HG02759 (cell line): ENCODE measurements around the gene STOX2.

Experiments used
- ATAC-seq: cut with Tn5 transposase; IDR thresholded peaks from one replicate; pipeline ENCODE4 v1.9.1; 2021; ENCODE audit warnings: mild to moderate bottlenecking, moderate library complexity; ENCODE audit not compliant: unreplicated experiment

The STOX2 gene

DNA sequence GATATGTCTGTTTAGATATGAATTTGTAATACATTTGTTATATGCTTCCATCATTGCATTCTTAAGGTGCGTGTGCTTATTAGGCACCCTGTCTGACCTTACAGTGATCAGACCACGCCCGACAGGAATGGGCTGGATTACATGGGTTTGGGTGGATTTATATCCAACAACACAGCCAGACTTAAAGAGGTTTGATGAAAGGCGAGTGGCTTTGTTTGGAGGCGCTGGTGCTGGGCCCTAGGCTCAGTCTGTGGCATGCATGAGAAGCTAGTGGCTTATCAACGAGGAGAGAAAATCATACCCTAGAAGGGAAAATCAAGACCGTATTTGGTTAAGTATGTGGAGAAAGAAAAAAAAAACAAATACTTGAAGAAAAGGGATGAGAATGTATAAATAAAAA lies 80.7 kb downstream of the STOX2 start:
- no peak for ATAC-seq

DNA sequence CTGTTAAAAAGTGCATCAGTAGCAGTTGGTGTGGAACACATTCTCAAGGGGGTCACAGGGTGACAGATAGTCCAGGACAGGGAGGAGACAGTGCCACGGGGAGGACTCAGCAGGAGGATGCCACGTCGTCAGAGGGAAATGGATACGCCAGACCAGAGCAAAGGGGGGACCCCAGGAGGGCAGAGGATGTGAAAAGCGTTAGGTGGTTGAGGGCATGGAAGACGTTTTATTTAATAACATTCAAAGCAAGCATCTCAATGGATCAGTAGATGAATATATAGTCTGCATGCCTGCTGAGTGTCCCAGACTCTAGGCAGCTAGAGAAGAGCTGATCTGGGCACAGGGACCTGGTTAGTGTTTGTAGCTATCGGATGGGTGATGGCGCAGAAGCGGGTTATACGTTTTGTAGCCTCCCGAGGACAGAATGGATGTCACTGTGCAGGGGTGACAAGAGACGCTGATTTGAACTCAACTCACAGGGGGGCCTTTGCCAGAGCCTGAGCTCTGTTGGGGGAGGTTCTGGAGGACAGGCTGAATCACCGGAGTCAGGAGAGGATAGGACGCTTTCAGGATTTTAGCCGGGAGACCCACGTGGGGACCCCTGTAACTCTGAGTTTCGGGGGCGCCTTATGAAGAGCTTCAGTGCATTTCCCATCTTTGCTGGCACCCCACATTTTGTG lies 81.3 kb downstream of the STOX2 start:
- ATAC-seq = no peak

- no peak for ATAC-seq
These were observed 82.2 kb downstream of the STOX2 start for GRCh38 chr4:183986971-183987946.

DNA sequence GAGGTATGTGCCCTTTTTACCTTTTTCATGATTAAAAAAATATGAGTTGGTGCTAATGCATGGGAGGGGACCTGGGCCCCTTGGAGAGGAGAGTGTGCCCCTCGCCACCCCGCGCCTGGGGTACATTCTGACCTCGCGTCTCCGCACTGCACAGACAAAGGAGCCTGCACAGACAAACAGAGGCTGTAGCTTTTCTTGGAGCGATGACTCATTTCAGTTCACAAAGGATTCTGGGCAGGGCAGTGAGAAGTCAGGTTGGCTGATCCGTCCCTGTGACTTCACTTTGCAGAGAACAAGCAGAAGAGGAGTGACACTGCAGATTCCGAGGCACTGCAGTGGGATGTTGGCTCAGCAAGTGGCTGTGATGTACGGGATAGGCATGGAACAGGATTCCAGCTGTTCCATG lies 82.9 kb downstream of the STOX2 start:
- ATAC-seq = no peak

GRCh38 chr4:183988874-183989273 lies 83.8 kb downstream of the STOX2 start:
- no peak for ATAC-seq

DNA sequence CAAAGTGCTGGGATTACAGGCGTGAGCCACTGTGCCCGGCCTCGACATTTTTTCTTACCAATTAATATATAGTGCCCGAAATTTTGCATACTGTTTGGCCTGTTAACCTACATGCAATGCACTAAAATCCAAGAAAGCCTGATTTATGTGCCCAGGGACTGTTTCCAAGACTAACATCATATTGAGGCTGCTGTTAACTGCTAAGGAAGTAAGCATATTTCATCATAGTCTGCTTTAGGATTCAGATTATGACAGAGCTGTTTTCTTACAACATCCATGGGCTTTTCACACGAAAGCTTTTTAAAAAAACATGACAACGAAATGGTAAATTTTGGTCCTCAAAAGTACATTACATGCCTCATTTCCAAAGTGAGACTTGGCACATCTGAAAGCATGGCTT lies 84.4 kb downstream of the STOX2 start:
- ATAC-seq = no peak

- no peak for ATAC-seq
These were observed 84.8 kb downstream of the STOX2 start for GRCh38 chr4:183989931-183990330.

GRCh38 chr4:183993676-183994075 lies 88.6 kb downstream of the STOX2 start:
- ATAC-seq = no peak

- no peak for ATAC-seq
These were observed 90.5 kb downstream of the STOX2 start for GRCh38 chr4:183995570-183995969.

GRCh38 chr4:183996868-183997267 lies 91.8 kb downstream of the STOX2 start:
- no peak for ATAC-seq

DNA sequence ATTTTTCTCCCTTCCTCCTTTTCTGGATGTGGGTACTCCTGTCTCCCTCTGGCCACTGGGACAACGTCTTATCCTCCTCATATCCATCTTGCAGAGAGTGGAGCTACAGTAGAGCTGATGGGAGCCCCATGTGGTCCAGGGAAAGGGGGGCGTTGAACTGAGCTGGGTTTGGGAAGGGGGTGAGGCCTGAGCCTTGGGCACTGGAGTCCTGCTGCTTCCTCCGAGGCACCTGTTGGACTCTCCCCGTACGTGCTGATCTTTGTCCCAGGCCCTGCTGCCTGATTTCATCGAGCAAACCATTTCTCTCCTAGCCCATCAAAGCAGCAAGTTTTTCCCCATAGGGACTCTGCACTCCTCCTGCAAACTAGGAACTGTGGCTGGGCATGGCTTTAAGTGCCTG lies 94.3 kb downstream of the STOX2 start:
- no peak for ATAC-seq

GRCh38 chr4:184000457-184001396 lies 95.6 kb downstream of the STOX2 start:
- no peak for ATAC-seq

GRCh38 chr4:184003433-184003832 lies 98.3 kb downstream of the STOX2 start:
- ATAC-seq = no peak

GRCh38 chr4:184007891-184008290 lies 102.8 kb downstream of the STOX2 start:
- no peak for ATAC-seq

DNA sequence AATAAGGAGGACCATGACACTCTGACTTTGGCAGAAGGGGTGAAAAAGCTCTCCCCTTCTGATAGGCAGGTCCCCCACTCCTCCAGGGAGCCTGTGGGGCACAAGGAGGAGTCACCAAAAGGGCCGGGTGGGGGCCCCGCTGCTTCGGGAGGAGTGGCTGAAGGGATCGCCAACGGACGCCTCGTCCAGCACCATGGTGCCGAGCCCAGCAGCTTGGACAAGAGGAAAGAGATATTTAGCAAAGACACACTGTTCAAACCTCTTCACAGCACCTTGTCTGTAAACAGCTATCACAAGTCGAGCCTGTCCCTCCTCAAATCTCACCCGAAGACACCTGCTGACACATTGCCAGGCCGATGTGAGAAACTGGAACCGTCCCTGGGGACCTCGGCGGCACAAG lies 105.6 kb downstream of the STOX2 start:
- ATAC-seq = no peak

DNA sequence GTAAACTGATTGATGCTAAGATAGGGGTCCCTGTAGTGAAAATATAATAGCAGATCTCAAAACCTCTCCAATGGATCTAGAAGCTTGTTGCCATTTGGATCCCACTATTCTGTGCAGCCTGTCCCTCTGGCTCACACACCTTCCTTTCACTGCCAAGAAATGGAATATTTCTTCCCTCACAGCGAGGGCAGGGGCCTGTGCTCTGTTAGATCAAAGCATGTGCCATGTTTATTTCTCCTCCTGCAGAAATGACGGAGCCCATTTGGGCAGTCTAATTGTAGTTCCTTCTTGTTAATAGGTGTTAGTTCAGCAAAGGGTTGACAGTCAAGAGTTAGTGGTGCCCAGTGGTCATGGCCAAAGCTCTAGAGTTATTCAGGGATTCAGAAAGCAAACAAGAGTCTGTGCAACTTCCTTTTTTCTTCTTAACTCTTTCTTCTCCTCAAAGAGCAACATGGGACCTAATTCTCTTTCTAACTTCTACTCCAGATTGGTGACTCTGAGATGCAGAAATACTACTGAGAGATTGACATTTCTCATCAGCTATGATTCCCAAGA lies 106.8 kb downstream of the STOX2 start:
- ATAC-seq = no peak

DNA sequence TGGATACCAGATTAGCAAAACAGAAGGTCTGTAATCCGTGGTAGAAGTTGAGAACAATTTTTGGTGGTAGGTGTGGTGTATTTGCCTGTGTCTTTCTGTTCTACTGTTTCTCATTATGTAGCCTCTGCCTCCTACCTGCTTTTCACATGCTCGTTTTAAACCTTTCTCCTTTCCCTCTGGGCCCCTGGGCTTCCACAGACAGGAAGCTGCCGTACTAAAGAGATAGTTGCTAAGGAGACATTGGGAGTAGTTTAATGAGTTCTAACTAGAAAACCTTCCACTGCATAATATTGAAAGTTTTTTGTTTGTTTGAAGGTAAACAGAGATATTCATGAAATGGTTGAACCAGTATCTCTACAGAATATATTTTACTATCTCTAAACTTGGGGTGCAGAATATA lies 107.8 kb downstream of the STOX2 start:
- ATAC-seq = no peak

GRCh38 chr4:184014301-184014700 lies 109.2 kb downstream of the STOX2 start:
- no peak for ATAC-seq

GRCh38 chr4:184016759-184017668 lies 111.9 kb downstream of the STOX2 start:
- no peak for ATAC-seq

DNA sequence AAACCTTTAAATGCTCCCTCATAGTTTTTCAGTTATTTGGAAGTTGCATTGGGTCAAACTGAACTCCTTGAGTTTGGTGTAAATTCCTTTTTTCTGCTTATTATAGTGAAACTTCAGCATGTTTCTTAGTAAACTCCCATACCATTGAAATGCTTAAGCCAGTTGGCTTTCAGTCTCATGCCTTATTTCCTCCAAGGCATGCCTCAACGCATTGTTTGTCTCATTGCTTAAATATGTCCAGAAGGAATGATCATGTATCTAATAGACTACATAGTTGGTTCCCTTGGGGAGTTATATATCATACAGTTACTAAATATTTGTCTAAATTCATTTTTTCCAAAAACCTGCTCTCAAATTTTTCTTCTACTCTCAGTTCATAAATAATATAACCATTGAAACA lies 114.0 kb downstream of the STOX2 start:
- no peak for ATAC-seq
